ENCODE data around the gene DHX35.

DNA sequence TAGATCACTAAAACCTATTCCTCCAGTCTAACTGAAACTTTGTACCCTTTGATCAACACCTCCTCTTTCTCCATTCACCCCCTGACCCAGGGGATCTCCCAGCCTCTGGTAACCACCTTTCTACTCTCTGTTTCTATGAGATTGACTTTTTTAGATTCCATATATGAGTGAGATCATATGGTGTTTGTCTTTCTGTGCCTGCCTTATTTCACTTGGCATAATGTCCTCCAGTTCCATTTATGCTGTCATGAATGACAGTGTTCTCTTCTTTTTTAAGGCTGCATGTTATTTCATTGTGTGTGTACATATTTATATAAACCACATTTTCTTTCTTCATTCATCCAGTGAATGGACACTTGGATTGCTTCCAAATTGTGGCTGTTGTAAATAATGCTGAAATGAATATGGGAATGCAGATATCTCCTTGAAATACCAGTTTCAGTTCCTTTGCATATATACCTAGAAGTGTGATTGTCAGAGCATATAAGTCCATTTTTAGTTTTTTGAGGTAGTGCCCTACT lies 57.7 kb downstream of the DHX35 start:
- no peak for TF ChIP-seq YY1 (IDR thresholded peaks at IDR 0.05; ENCODE audit: insufficient read depth, insufficient read length)
- TF ChIP-seq ZNF274 (IDR thresholded peaks at IDR 0.05; ENCODE audit: low read depth, low read length) = no peak
- TF ChIP-seq SUZ12 (IDR thresholded peaks at IDR 0.05; ENCODE audit: extremely low read depth, insufficient read depth, insufficient read length) = no peak
